GM23338 (cell line): ENCODE results near the gene KIAA0753.

Source experiments
- CREB1 ChIP-seq: fragments of 250-450 bp; sonication (Bioruptor Pico); IDR thresholded peaks from 2 replicates; pipeline ENCODE4 v1.5.0; 2020; ENCODE audit warnings: low read depth, mild to moderate bottlenecking, moderate library complexity
- CTCF ChIP-seq, 2 experiments: fragments of 200-600 bp in 1 of 2; sonication (generic) in 1 of 2; conservative IDR thresholded peaks; 2 replicates each; pipeline versions ENCODE4 v1.5.1 to v1.6.1; 2016 to 2017; ENCODE audit warnings: antibody characterized with exemption in 2 of 2, low read depth in 2 of 2, mild to moderate bottlenecking in 2 of 2, moderate library complexity in 1 of 2
- ETS1 ChIP-seq: IDR thresholded peaks from 2 replicates; pipeline ENCODE4 v1.6.1; 2016; ENCODE audit warnings: antibody characterized with exemption
- EZH2 ChIP-seq: fragments of 200-600 bp; sonication (generic); IDR thresholded peaks from one replicate; pipeline ENCODE4 v1.8.0; 2017; ENCODE audit warnings: antibody characterized with exemption, mild to moderate bottlenecking, low read depth; ENCODE audit not compliant: unreplicated experiment
- EZH2phosphoT487 ChIP-seq: fragments of 200-600 bp; sonication (generic); IDR thresholded peaks from one replicate; pipeline ENCODE4 v1.8.1; 2018; ENCODE audit warnings: antibody characterized with exemption; ENCODE audit not compliant: unreplicated experiment
- JUNB ChIP-seq: IDR thresholded peaks from one replicate; pipeline ENCODE4 v1.6.1; 2016; ENCODE audit warnings: antibody characterized with exemption; ENCODE audit not compliant: unreplicated experiment
- NANOG ChIP-seq: IDR thresholded peaks from 2 replicates; pipeline ENCODE4 v1.6.1; 2016; ENCODE audit warnings: antibody characterized with exemption, borderline replicate concordance
- POLR2AphosphoS5 ChIP-seq: IDR thresholded peaks from 2 replicates; pipeline ENCODE4 v1.6.1; 2016; ENCODE audit warnings: antibody characterized with exemption, low read depth
- REST ChIP-seq: IDR thresholded peaks from one replicate; pipeline ENCODE4 v1.6.1; 2018; ENCODE audit warnings: antibody characterized with exemption; ENCODE audit not compliant: unreplicated experiment
- STAT1 ChIP-seq: IDR thresholded peaks from one replicate; pipeline ENCODE4 v1.6.1; 2016; ENCODE audit warnings: antibody characterized with exemption; ENCODE audit not compliant: unreplicated experiment
- ZNF114 ChIP-seq: fragments of 250-450 bp; sonication (Bioruptor Pico); IDR thresholded peaks from 2 replicates; pipeline ENCODE4 v1.5.0; 2020; ENCODE audit warnings: mild to moderate bottlenecking, moderate library complexity
- ZNF331 ChIP-seq: fragments of 250-450 bp; sonication (Bioruptor Pico); IDR thresholded peaks from 2 replicates; pipeline ENCODE4 v1.5.0; 2020; ENCODE audit warnings: low read depth, mild to moderate bottlenecking, moderate library complexity

GRCh38 chr17:6547336-6547735 lies 93.2 kb downstream of the KIAA0753 start:
- TF ChIP-seq CTCF (conservative IDR thresholded peaks at IDR 0.05; ENCODE audit: low read depth in 2 of 2), result no peak
- TF ChIP-seq EZH2, result no peak
- TF ChIP-seq EZH2phosphoT487, result no peak
- no peak for TF ChIP-seq POLR2AphosphoS5
- no peak for TF ChIP-seq REST
- TF ChIP-seq ZNF114 (CRISPR knock-in tag), result no peak
- no peak for TF ChIP-seq ETS1
- no peak for TF ChIP-seq STAT1
- no peak for TF ChIP-seq JUNB
- TF ChIP-seq CREB1 (CRISPR knock-in tag), result no peak
- no peak for TF ChIP-seq NANOG
- TF ChIP-seq ZNF331 (CRISPR knock-in tag), result no peak
